SK-N-SH treated with all-trans-retinoic acid at 6 μM for 48 hours (cell line): ENCODE results near the gene HS6ST3.

Source experiments
- ATAC-seq: fragments of 200-7000 bp; cut with Tn5 transposase; 3 replicates; pipeline ENCODE4 v1.9.1; 2020; ENCODE audit warnings: mild to moderate bottlenecking, moderate library complexity
- BACH2 ChIP-seq: fragments of 250-450 bp; sonication (Bioruptor Pico); IDR thresholded peaks from 2 replicates; pipeline ENCODE4 v1.9.0; 2021; ENCODE audit warnings: mild to moderate bottlenecking, borderline replicate concordance
- CREB5 ChIP-seq: fragments of 250-450 bp; sonication (Bioruptor Pico); IDR thresholded peaks from 2 replicates; pipeline ENCODE4 v1.5.1; 2020; ENCODE audit warnings: low read depth, mild to moderate bottlenecking, moderate library complexity
- CSDC2 ChIP-seq: fragments of 250-450 bp; sonication (Bioruptor Pico); IDR thresholded peaks from 2 replicates; pipeline ENCODE4 v1.5.0; 2020; ENCODE audit warnings: mild to moderate bottlenecking, moderate library complexity
- ESRRG ChIP-seq: fragments of 250-450 bp; sonication (Bioruptor Pico); IDR thresholded peaks from 2 replicates; pipeline ENCODE4 v1.6.1; 2021; ENCODE audit warnings: mild to moderate bottlenecking
- GLIS3 ChIP-seq: fragments of 250-450 bp; sonication (Bioruptor Pico); IDR thresholded peaks from 2 replicates; pipeline ENCODE4 v1.5.0; 2020; ENCODE audit warnings: mild to moderate bottlenecking, moderate library complexity
- ISL1 ChIP-seq: fragments of 250-450 bp; sonication (Bioruptor Pico); IDR thresholded peaks from 2 replicates; pipeline ENCODE4 v2.1.2; 2022; ENCODE audit warnings: mild to moderate bottlenecking, moderate library complexity
- OSR1 ChIP-seq: fragments of 250-450 bp; sonication (Bioruptor Pico); IDR thresholded peaks from 2 replicates; pipeline ENCODE4 v1.8.0; 2022; ENCODE audit warnings: moderate library complexity, mild to moderate bottlenecking, inconsistent platforms
- PPARA ChIP-seq: fragments of 250-450 bp; sonication (Bioruptor Pico); IDR thresholded peaks from 2 replicates; pipeline ENCODE4 v1.5.0; 2020; ENCODE audit warnings: mild to moderate bottlenecking, borderline replicate concordance
- RARB ChIP-seq: fragments of 250-450 bp; sonication (Bioruptor Pico); IDR thresholded peaks from 2 replicates; pipeline ENCODE4 v1.8.0; 2021; ENCODE audit warnings: mild to moderate bottlenecking, moderate library complexity
- SNAI2 ChIP-seq: fragments of 250-450 bp; sonication (Bioruptor Pico); IDR thresholded peaks from 2 replicates; pipeline ENCODE4 v1.5.0; 2020; ENCODE audit warnings: mild to moderate bottlenecking, moderate library complexity
- TSHZ2 ChIP-seq: fragments of 250-450 bp; sonication (Bioruptor Pico); IDR thresholded peaks from 2 replicates; pipeline ENCODE4 v1.5.0; 2020; ENCODE audit warnings: mild to moderate bottlenecking, moderate library complexity
- ZC3H10 ChIP-seq: fragments of 250-450 bp; sonication (Bioruptor Pico); IDR thresholded peaks from 2 replicates; pipeline ENCODE4 v1.5.1; 2021; ENCODE audit warnings: mild to moderate bottlenecking, moderate library complexity
- ZFP3 ChIP-seq: fragments of 250-450 bp; sonication (Bioruptor Pico); IDR thresholded peaks from 2 replicates; pipeline ENCODE4 v1.5.0; 2020; ENCODE audit warnings: mild to moderate bottlenecking, moderate library complexity
- ZFP30 ChIP-seq: fragments of 450-650 bp; formaldehyde crosslinking; IDR thresholded peaks from 2 replicates; pipeline ENCODE4 v1.5.0; 2022; ENCODE audit warnings: mild to moderate bottlenecking, moderate library complexity
- ZNF565 ChIP-seq: fragments of 450-650 bp; formaldehyde crosslinking; conservative IDR thresholded peaks from 2 replicates; pipeline ENCODE4 v1.5.0; 2020; ENCODE audit warnings: low read depth, mild to moderate bottlenecking, moderate library complexity
- ZNF70 ChIP-seq: fragments of 450-650 bp; formaldehyde crosslinking; IDR thresholded peaks from 2 replicates; pipeline ENCODE4 v1.5.0; 2020; ENCODE audit warnings: mild to moderate bottlenecking, moderate library complexity
- ZNF8 ChIP-seq: fragments of 450-650 bp; formaldehyde crosslinking; IDR thresholded peaks from 2 replicates; pipeline ENCODE4 v1.5.0; 2020; ENCODE audit warnings: mild to moderate bottlenecking, moderate library complexity
- TF ChIP-seq, protein P1 (sequence below): fragments of 250-450 bp; sonication (Bioruptor Pico); IDR thresholded peaks from 2 replicates; pipeline ENCODE4 v1.8.0; 2021; ENCODE audit warnings: low read depth, mild to moderate bottlenecking, moderate library complexity, borderline replicate concordance
- TF ChIP-seq, protein P2 (sequence below): fragments of 250-450 bp; sonication (Bioruptor Pico); IDR thresholded peaks from 2 replicates; pipeline ENCODE4 v1.8.0; 2020; ENCODE audit warnings: mild to moderate bottlenecking, moderate library complexity, borderline replicate concordance

HS6ST3 gene

GRCh38 chr13:96475103-96475502 is 385.2 kb downstream of the HS6ST3 start (continued):
- TF ChIP-seq, protein P1, sequence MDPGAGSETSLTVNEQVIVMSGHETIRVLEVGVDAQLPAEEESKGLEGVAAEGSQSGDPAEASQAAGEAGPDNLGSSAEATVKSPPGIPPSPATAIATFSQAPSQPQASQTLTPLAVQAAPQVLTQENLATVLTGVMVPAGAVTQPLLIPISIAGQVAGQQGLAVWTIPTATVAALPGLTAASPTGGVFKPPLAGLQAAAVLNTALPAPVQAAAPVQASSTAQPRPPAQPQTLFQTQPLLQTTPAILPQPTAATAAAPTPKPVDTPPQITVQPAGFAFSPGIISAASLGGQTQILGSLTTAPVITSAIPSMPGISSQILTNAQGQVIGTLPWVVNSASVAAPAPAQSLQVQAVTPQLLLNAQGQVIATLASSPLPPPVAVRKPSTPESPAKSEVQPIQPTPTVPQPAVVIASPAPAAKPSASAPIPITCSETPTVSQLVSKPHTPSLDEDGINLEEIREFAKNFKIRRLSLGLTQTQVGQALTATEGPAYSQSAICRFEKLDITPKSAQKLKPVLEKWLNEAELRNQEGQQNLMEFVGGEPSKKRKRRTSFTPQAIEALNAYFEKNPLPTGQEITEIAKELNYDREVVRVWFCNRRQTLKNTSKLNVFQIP (CRISPR knock-in tag) = no peak

GRCh38 chr13:96481482-96481881 is 391.6 kb downstream of the HS6ST3 start:
- TF ChIP-seq ESRRG (CRISPR knock-in tag) = no peak
- TF ChIP-seq ZFP3 (CRISPR knock-in tag) = no peak
- TF ChIP-seq CREB5 (CRISPR knock-in tag) = no peak
- TF ChIP-seq ZNF565 (CRISPR knock-in tag) = no peak
- no peak for TF ChIP-seq OSR1 (CRISPR knock-in tag)
- TF ChIP-seq, all 23 proteins: peak for 0
- no peak for ATAC-seq

DNA sequence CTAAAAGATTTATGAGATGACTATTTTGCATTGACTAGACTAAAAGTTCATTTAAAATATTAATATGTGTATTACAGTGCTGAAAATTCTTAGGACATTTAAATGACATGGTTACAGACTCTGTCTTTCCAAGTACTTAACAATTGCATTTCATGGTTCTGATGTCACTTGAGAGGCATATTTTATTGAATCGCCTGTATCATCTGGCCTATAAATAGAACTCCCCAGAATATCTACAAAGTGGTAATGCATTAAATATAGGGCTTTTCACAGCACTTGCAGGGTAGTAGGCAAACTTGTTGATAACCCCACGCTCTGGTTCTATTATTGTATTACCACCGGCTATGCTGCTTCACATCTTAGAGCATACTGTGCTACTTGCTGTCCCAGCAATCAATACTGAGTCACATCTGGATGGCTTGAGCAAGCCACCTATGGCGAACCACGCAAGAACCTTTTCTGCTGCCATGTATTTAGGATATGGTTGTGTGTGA is 400.6 kb downstream of the HS6ST3 start:
- ATAC-seq = no peak
- TF ChIP-seq ZFP30 (CRISPR knock-in tag) (no peak), ZNF70 (CRISPR knock-in tag) (no peak), SNAI2 (CRISPR knock-in tag) (no peak), ISL1 (CRISPR knock-in tag) (no peak), PPARA (CRISPR knock-in tag) (no peak), ZNF8 (CRISPR knock-in tag) (no peak), ZFP3 (CRISPR knock-in tag) (no peak), CSDC2 (CRISPR knock-in tag) (no peak), ZNF565 (CRISPR knock-in tag) (no peak), ZC3H10 (CRISPR knock-in tag) (no peak)
- TF ChIP-seq, protein P2, sequence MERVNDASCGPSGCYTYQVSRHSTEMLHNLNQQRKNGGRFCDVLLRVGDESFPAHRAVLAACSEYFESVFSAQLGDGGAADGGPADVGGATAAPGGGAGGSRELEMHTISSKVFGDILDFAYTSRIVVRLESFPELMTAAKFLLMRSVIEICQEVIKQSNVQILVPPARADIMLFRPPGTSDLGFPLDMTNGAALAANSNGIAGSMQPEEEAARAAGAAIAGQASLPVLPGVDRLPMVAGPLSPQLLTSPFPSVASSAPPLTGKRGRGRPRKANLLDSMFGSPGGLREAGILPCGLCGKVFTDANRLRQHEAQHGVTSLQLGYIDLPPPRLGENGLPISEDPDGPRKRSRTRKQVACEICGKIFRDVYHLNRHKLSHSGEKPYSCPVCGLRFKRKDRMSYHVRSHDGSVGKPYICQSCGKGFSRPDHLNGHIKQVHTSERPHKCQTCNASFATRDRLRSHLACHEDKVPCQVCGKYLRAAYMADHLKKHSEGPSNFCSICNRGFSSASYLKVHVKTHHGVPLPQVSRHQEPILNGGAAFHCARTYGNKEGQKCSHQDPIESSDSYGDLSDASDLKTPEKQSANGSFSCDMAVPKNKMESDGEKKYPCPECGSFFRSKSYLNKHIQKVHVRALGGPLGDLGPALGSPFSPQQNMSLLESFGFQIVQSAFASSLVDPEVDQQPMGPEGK (CRISPR knock-in tag) = no peak
- TF ChIP-seq, protein P1 (CRISPR knock-in tag) = no peak
- TF ChIP-seq, all 23 proteins: peak for 0

- ATAC-seq = no peak
- TF ChIP-seq BACH2 (CRISPR knock-in tag) (no peak), ESRRG (CRISPR knock-in tag) (no peak), RARB (CRISPR knock-in tag) (no peak), GLIS3 (CRISPR knock-in tag) (no peak), CSDC2 (CRISPR knock-in tag) (no peak), ZFP3 (CRISPR knock-in tag) (no peak), ZFP30 (CRISPR knock-in tag) (no peak), ZNF565 (CRISPR knock-in tag) (no peak), OSR1 (CRISPR knock-in tag) (no peak), TSHZ2 (CRISPR knock-in tag) (no peak), ZC3H10 (CRISPR knock-in tag) (no peak), ZNF70 (CRISPR knock-in tag) (no peak), CREB5 (CRISPR knock-in tag) (no peak), ZNF8 (CRISPR knock-in tag) (no peak)
- TF ChIP-seq, protein P1 (CRISPR knock-in tag) = no peak
- TF ChIP-seq, protein P2 (CRISPR knock-in tag) = no peak
Measured at GRCh38 chr13:96491103-96491502, 401.2 kb downstream of the HS6ST3 start.
